HepG2 (cell line): Measurements from ENCODE around the gene PPP1R12B. TPM values are rescaled to one million over a fixed set of nuclear protein-coding genes. Genes with fewer than 3 reads are reported as not detected.
"Not testable (repeated sequence)": the region's sequence is repeated elsewhere in the genome, so short reads cannot be mapped to it uniquely, and the experiment has no call there.

Experiments used
- ATAC-seq: fragments of 200-7000 bp; cut with Tn5 transposase; 3 replicates; pipeline ENCODE4 v1.9.1; 2020; ENCODE audit warnings: mild to moderate bottlenecking, moderate library complexity
- BruUV-seq: library from RNA; stranded (reverse); fragments of 400-500 nt; replicated peaks from 2 replicates; lab custom pipeline; 2021; lab: Mats Ljungman, UMichigan
- CTCF ChIA-PET: fragments of 300-600 bp; formaldehyde crosslinking; extraction: SDS; loops from one replicate; lab custom pipeline; 2021; ENCODE audit warnings: low total read pairs, inconsistent platforms, low intra/inter-chr PET ratio; lab: Yijun Ruan, JAX
- POLR2A ChIA-PET: fragments of 350-600 bp; sonication (Branson Sonifier 250); formaldehyde crosslinking; loops from one replicate; lab custom pipeline; 2020; ENCODE audit warnings: antibody characterized with exemption, inconsistent platforms; lab: Yijun Ruan, JAX
- DNase-seq: peaks from one replicate; pipeline ENCODE4 v3.0.0-alpha.2; 2015; ENCODE audit warnings: low spot score
- FAIRE-seq: peaks from 3 replicates; lab custom pipeline; 2011; peaks lifted over from hg19 to GRCh38; lab: Jason Lieb, UNC
- H2AFZ ChIP-seq: one replicate; pipeline ENCODE4 v1.6.1; 2011; ENCODE audit warnings: low read length, inconsistent platforms
- H3K27ac ChIP-seq: fragments of 300-600 bp; 3 replicates; pipeline ENCODE4 v1.8.0; 2011; ENCODE audit warnings: mixed run types, mild to moderate bottlenecking, mixed read lengths, low read length, inconsistent platforms; ENCODE audit not compliant: insufficient read depth; ENCODE audit errors: extremely low read length
- H3K27me3 ChIP-seq, 2 experiments: fragments of 200-600 bp in 1 of 2; 2 replicates in 1 of 2; 3 replicates in 1 of 2; pipeline versions ENCODE4 v1.6.0 to v1.8.0; 2011; ENCODE audit warnings: low read length in 2 of 2, mild to moderate bottlenecking in 2 of 2, moderate library complexity in 2 of 2, inconsistent platforms in 1 of 2; ENCODE audit not compliant: insufficient read depth in 2 of 2, control insufficient read depth in 1 of 2
- H3K36me3 ChIP-seq, 2 experiments: fragments of 200-600 bp in 1 of 2; replicated peaks in 1 of 2; 2 replicates in 1 of 2; 3 replicates in 1 of 2; pipeline versions ENCODE4 v1.5.1 to v1.8.0; 2011; ENCODE audit warnings: low read length in 2 of 2, inconsistent platforms in 1 of 2; ENCODE audit not compliant: insufficient read depth in 2 of 2, control insufficient read depth in 1 of 2
- H3K4me1 ChIP-seq: 2 replicates; pipeline ENCODE4 v1.5.1; 2012; ENCODE audit warnings: low read length, inconsistent platforms; ENCODE audit not compliant: insufficient read depth
- H3K4me2 ChIP-seq: 2 replicates; pipeline ENCODE4 v1.6.0; 2011; ENCODE audit warnings: low read depth, low read length, inconsistent platforms
- H3K4me3 ChIP-seq, 3 experiments: fragments of 200-600 bp in 1 of 3; sonication (generic), shearing (Covaris generic) in 1 of 3; replicated peaks in 1 of 3; 2 replicates each; pipeline ENCODE4 v1.5.1; 2011 to 2016; ENCODE audit warnings: low read length in 3 of 3, inconsistent platforms in 2 of 3, low read depth in 2 of 3, mild to moderate bottlenecking in 2 of 3, control low read depth in 1 of 3, mixed read lengths in 1 of 3; ENCODE audit not compliant: insufficient read depth in 1 of 3
- H3K79me2 ChIP-seq: one replicate; pipeline ENCODE4 v1.6.1; 2011; ENCODE audit warnings: low read length, inconsistent platforms; ENCODE audit not compliant: insufficient read depth
- H3K9ac ChIP-seq: 2 replicates; pipeline ENCODE4 v1.6.0; 2011; ENCODE audit warnings: mild to moderate bottlenecking, low read depth, low read length, inconsistent platforms; ENCODE audit not compliant: insufficient read depth
- H3K9me3 ChIP-seq: 2 replicates; pipeline ENCODE4 v1.5.1; 2012; ENCODE audit warnings: mild to moderate bottlenecking, low read length
- H4K20me1 ChIP-seq: 2 replicates; pipeline ENCODE4 v1.6.0; 2011; ENCODE audit warnings: inconsistent platforms, mild to moderate bottlenecking, low read length, moderate library complexity; ENCODE audit not compliant: insufficient read depth
- CREB3 ChIP-seq: sonication (generic); formaldehyde crosslinking; IDR thresholded peaks from 2 replicates; pipeline ENCODE4 v1.5.0; 2020; ENCODE audit warnings: missing genetic modification reagents
- E2F5 ChIP-seq: sonication (generic); formaldehyde crosslinking; conservative IDR thresholded peaks from 2 replicates; pipeline ENCODE4 v1.4.0; 2020; ENCODE audit warnings: missing genetic modification reagents
- KLF11 ChIP-seq: IDR thresholded peaks from 2 replicates; pipeline ENCODE4 v1.6.1; 2016; ENCODE audit warnings: missing compliant biosample characterization
- NFKBIZ ChIP-seq: IDR thresholded peaks from 2 replicates; pipeline ENCODE4 v1.6.1; 2018; ENCODE audit warnings: missing genetic modification reagents, missing compliant biosample characterization
- NR1H2 ChIP-seq: sonication (generic); formaldehyde crosslinking; IDR thresholded peaks from 2 replicates; pipeline ENCODE4 v1.8.1; 2022; ENCODE audit warnings: low read depth, missing genetic modification reagents, borderline replicate concordance
- POGZ ChIP-seq: sonication (generic); formaldehyde crosslinking; IDR thresholded peaks from 2 replicates; pipeline ENCODE4 v1.4.0; 2020; ENCODE audit warnings: mild to moderate bottlenecking, missing genetic modification reagents
- ZFY ChIP-seq: sonication (generic); formaldehyde crosslinking; IDR thresholded peaks from 2 replicates; pipeline ENCODE4 v1.4.0; 2020; ENCODE audit warnings: missing genetic modification reagents
- WGBS: methylation state at CpG from one replicate; pipeline ENCODE4 v1.1.6; 2017; ENCODE audit warnings: low lambda C conversion rate; 5-methylcytosine and 5-hydroxymethylcytosine counted together
- in situ Hi-C: cut with HindIII; loops from 2 replicates; pipeline ENCODE4 v1.10.0; 2017; ENCODE audit warnings: low pct_unique_long_range_greater_than_20kb; ENCODE audit not compliant: extremely low pct_ligation_motif_present
- intact Hi-C: fragments of 100-400 bp; cut with micrococcal nuclease; formaldehyde crosslinking; loops from one replicate; pipeline ENCODE4 v1.10.0; 2022; ENCODE audit not compliant: unreplicated experiment
- polyA plus RNA-seq, 8 experiments: library from polyadenylated mRNA; depleted of rRNA in 3 of 8; stranded (reverse) in 7 of 8; unstranded in 1 of 8; fragments of >200 nt; fragmentation: Illumina TruSeq in 4 of 8; extraction: Trizol in 4 of 8; gene quantifications; 2 replicates each; pipeline versions ENCODE4 v1.2.1 to v1.2.3, GENCODE V29; 2011 to 2016; ENCODE audit warnings: low read depth in 4 of 8, missing spikeins in 1 of 8, mixed read lengths in 1 of 8; ENCODE audit not compliant: insufficient read depth in 1 of 8
- total RNA-seq, 5 experiments: library from RNA; depleted of rRNA; stranded (reverse); fragments of >200 nt; fragmentation: Illumina TruSeq; extraction: Trizol; gene quantifications; 2 replicates each; pipeline ENCODE4 v1.2.3, GENCODE V29; 2016; ENCODE audit warnings: low read depth in 1 of 5

The PPP1R12B gene
- total and polyA plus RNA-seq, 2 of the 13 experiments (the other 11 are each of a cell fraction or from before 2014, with no cell fraction given) = 12.0 to 13.6 TPM

GRCh38 chr1:202452508-202452907, 104.0 kb downstream of the PPP1R12B start (continued):
- no peak for TF ChIP-seq E2F5 (CRISPR knock-in tag)
- no peak for TF ChIP-seq POGZ
- TF ChIP-seq NFKBIZ (CRISPR knock-in tag) = no peak
- no peak for TF ChIP-seq CREB3 (CRISPR knock-in tag)
- no peak for TF ChIP-seq ZFY (CRISPR knock-in tag)
- TF ChIP-seq KLF11 (CRISPR knock-in tag) = no peak
- no peak for TF ChIP-seq NR1H2 (CRISPR knock-in tag)
- TF ChIP-seq, all 625 proteins: peak for 0

- H4K20me1 ChIP-seq, intact Hi-C loops, H3K27me3 ChIP-seq, H3K4me2 ChIP-seq, FAIRE-seq, CTCF ChIA-PET, H3K79me2 ChIP-seq, in situ Hi-C loops, H3K27ac ChIP-seq, H3K9ac ChIP-seq, H3K4me3 ChIP-seq, H3K9me3 ChIP-seq, H3K36me3 ChIP-seq, H3K4me1 ChIP-seq, ATAC-seq, POLR2A ChIA-PET, BruUV-seq, DNase-seq, H2AFZ ChIP-seq: not testable (repeated sequence)
- WGBS = 89% methylated on average over 5 of the region's 5 CpGs
Measured at GRCh38 chr1:202456372-202457169, 108.1 kb downstream of the PPP1R12B start.

GRCh38 chr1:202458651-202459050, 110.2 kb downstream of the PPP1R12B start:
- H3K4me3 ChIP-seq, DNase-seq, H2AFZ ChIP-seq, POLR2A ChIA-PET, H3K36me3 ChIP-seq, H3K79me2 ChIP-seq, H3K9me3 ChIP-seq, CTCF ChIA-PET, H3K9ac ChIP-seq, H3K4me2 ChIP-seq, H3K27me3 ChIP-seq, H3K4me1 ChIP-seq, intact Hi-C loops, in situ Hi-C loops, H4K20me1 ChIP-seq, BruUV-seq, FAIRE-seq, H3K27ac ChIP-seq, ATAC-seq: not testable (repeated sequence)

- ATAC-seq, FAIRE-seq, H3K9me3 ChIP-seq, H3K4me1 ChIP-seq, H3K9ac ChIP-seq, H3K27ac ChIP-seq, H3K79me2 ChIP-seq, DNase-seq, H3K36me3 ChIP-seq, H3K4me3 ChIP-seq, in situ Hi-C loops, H2AFZ ChIP-seq, POLR2A ChIA-PET, H3K27me3 ChIP-seq, BruUV-seq, H4K20me1 ChIP-seq, CTCF ChIA-PET, H3K4me2 ChIP-seq: not testable (repeated sequence)
- intact Hi-C loops = loop anchor here (10.0 kb wide), 1 partner anchor 255 kb away; the partner anchor contains the start of gene SYT2
Measured at GRCh38 chr1:202459470-202460142, 111.1 kb downstream of the PPP1R12B start.
